ENCODE measurements around the gene CROCC2. TPM values are rescaled to one million over a fixed set of nuclear protein-coding genes. Genes with fewer than 3 reads are reported as not detected.

The CROCC2 gene
- total RNA-seq, 1 donor from 2014 or later: not detected

GRCh38 chr2:240998706-240998994 lies 92.5 kb downstream of the CROCC2 start:
- no peaks in the 10 kb centered on the region for H3K9me3 Mint-ChIP-seq
- no peaks in the 10 kb centered on the region for H3K36me3 Mint-ChIP-seq (ENCODE audit: low read depth)
- peaks cover 10% of the 10 kb centered on the region for H3K4me1 Mint-ChIP-seq
- TF ChIP-seq CTCF (conservative IDR thresholded peaks at IDR 0.05): no peak
- no peak overlapping the region for H3K4me3 Mint-ChIP-seq
- no peak for DNase-seq (ENCODE audit: low read depth, low spot score)
- H3K27ac Mint-ChIP-seq (ENCODE audit: unreplicated experiment): no peak overlapping the region
- peaks cover 29% of the 10 kb centered on the region for H3K27me3 Mint-ChIP-seq (ENCODE audit: low read depth)

DNA sequence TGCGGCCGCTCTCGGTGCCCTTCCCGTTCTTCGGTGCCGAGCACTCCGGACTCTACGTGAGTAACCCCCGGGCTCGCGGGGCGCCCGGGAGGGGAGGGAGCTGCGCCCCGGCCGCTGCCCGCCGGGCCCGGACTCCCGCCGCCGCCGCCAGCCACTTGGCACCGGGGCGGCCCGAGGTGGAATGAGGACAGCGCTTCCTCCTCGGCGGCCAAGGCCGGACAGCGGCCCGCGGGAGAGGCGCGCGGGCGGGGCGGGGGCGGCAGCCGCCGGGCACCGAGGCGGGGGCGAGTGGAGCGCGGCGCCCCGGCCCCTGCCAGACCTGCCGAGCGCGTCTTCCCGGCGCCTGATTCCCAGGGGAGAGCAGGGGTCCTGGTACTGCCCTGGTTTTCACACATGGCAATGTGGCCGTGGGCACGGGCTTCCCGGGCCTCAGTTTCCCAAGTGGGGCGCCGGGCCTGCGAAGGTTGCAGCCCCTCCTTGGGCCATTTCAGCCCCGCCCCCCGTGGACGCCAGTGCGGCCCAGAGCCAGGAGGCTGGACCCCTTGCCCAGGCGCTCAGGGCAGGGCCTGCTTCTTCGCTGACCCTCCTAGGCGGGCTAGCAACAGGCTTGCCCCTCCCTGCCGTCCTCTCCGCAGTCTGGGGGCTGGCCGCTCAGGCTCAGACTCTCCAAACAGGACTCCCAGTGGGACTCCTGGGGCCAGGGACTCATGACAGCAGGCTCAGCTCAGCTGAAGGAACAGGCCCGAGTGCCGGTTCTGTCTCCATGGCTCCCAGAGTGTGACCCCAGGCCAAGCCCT lies 93.1 kb downstream of the CROCC2 start:
- Mint-ChIP-seq H3K9me3 (peaks cover 3% of the 10 kb centered on the region), H3K27ac (ENCODE audit: unreplicated experiment) (no peak overlapping the region), H3K4me3 (no peak overlapping the region), H3K36me3 (ENCODE audit: low read depth) (peaks cover 2% of the 10 kb centered on the region), H3K4me1 (peaks cover 10% of the 10 kb centered on the region), H3K27me3 (ENCODE audit: low read depth) (peaks cover 29% of the 10 kb centered on the region)
- DNase-seq (ENCODE audit: low read depth, low spot score): no peak
- TF ChIP-seq CTCF (conservative IDR thresholded peaks at IDR 0.05): no peak

GRCh38 chr2:240999873-241000541 lies 93.9 kb downstream of the CROCC2 start:
- peaks cover 2% of the 10 kb centered on the region for H3K36me3 Mint-ChIP-seq (ENCODE audit: low read depth)
- H3K4me3 Mint-ChIP-seq: peak overlapping the region; percentile 31
- no peak overlapping the region for H3K27ac Mint-ChIP-seq (ENCODE audit: unreplicated experiment)
- H3K27me3 Mint-ChIP-seq (ENCODE audit: low read depth): peaks cover 29% of the 10 kb centered on the region
- H3K9me3 Mint-ChIP-seq: peaks cover 3% of the 10 kb centered on the region
- peaks cover 10% of the 10 kb centered on the region for H3K4me1 Mint-ChIP-seq
- DNase-seq (ENCODE audit: low read depth, low spot score): no peak
- TF ChIP-seq CTCF (conservative IDR thresholded peaks at IDR 0.05): no peak

- Mint-ChIP-seq H3K9me3 (peaks cover 8% of the 10 kb centered on the region), H3K4me1 (peaks cover 10% of the 10 kb centered on the region), H3K4me3 (peak overlapping the region; percentile 54), H3K36me3 (ENCODE audit: low read depth) (peaks cover 6% of the 10 kb centered on the region), H3K27me3 (ENCODE audit: low read depth) (peaks cover 31% of the 10 kb centered on the region), H3K27ac (ENCODE audit: unreplicated experiment) (no peak overlapping the region)
- no peak for DNase-seq (ENCODE audit: low read depth, low spot score)
- TF ChIP-seq CTCF (conservative IDR thresholded peaks at IDR 0.05): no peak
These were observed 94.7 kb downstream of the CROCC2 start for GRCh38 chr2:241000831-241001321.

DNA sequence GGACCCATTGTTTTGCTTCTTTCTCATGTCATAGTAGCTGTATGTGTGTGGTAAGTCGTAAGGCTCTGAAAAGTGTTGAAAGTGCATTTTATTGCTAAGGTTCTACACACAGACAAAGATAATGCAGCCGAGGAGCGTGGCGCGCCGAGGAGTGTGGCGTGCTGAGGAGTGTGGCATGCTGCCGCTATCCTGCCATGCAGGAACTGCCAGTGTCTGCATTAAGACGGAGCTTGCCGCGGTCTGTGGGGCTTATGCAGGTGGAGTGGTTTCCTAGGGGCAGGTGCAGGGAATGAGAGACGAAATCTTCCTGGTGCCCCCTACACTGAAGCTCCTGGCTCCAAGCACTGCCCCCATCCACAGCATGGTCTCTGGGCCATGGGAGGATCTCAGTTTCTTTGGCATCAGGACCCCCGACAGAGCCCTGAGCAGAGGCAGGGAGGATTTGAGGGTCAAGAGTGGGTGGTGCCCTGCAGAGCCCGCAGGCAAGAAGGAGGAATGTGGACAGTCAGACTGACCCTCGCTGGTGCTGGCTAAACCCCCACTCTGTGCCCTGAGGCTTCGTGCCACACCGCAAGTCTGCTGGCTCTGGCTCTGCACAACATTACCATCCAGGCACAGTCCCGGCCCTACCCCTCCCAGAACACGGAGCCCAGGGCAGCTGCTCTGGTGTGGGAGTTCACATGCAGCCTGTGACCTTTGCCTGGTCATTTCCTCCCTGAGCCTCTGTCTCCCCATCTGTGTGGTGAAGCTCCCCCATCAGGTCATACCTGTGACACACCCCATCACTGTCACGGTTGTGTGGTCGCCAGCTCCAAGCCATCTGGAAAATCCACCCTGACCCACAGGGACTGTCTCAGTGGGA lies 95.5 kb downstream of the CROCC2 start:
- H3K27ac Mint-ChIP-seq (ENCODE audit: unreplicated experiment): no peak overlapping the region
- H3K36me3 Mint-ChIP-seq (ENCODE audit: low read depth): peaks cover 6% of the 10 kb centered on the region
- no peak for TF ChIP-seq CTCF (conservative IDR thresholded peaks at IDR 0.05)
- peaks cover 12% of the 10 kb centered on the region for H3K9me3 Mint-ChIP-seq
- H3K27me3 Mint-ChIP-seq (ENCODE audit: low read depth): peaks cover 34% of the 10 kb centered on the region
- peak overlapping the region; percentile 54 for H3K4me3 Mint-ChIP-seq
- peaks cover 10% of the 10 kb centered on the region for H3K4me1 Mint-ChIP-seq
- DNase-seq (ENCODE audit: low read depth, low spot score): no peak

Measured in neural crest cell (in vitro differentiated cells).